Thyroid gland (tissue), 4 donors: ENCODE results near the gene B3GNT4. TPM values are rescaled to one million over a fixed set of nuclear protein-coding genes. Genes with fewer than 3 reads are reported as not detected.
"Not testable (repeated sequence)": the region's sequence is repeated elsewhere in the genome, so short reads cannot be mapped to it uniquely, and the experiment has no call there.

ENCODE experiments used
- DNase-seq, 2 donors: peaks; one replicate each; pipeline ENCODE4 v3.0.0-alpha.2; 2019
- H3K27ac ChIP-seq, 3 donors: fragments of 200-600 bp; sonication (generic); 1 replicate in 2 of 3; 2 replicates in 1 of 3; pipeline ENCODE4 v1.5.1; 2016 to 2019; ENCODE audit warnings: mild to moderate bottlenecking in 1 of 3, moderate library complexity in 1 of 3
- H3K27me3 ChIP-seq: fragments of 200-600 bp; sonication (generic); one replicate; pipeline ENCODE4 v1.5.1; 2019
- H3K36me3 ChIP-seq, 2 donors: fragments of 200-600 bp; sonication (generic); one replicate each; pipeline ENCODE4 v1.5.1; 2016 to 2019
- H3K4me1 ChIP-seq, 2 donors: fragments of 200-600 bp; sonication (generic); one replicate each; pipeline ENCODE4 v1.5.1; 2017 to 2019
- H3K4me3 ChIP-seq, 3 donors: fragments of 200-600 bp; sonication (generic); replicated peaks in 1 of 3; 1 replicate in 2 of 3; 2 replicates in 1 of 3; pipeline ENCODE4 v1.5.1; 2016; ENCODE audit warnings: mild to moderate bottlenecking in 1 of 3
- H3K9me3 ChIP-seq: fragments of 200-600 bp; sonication (generic); one replicate; pipeline ENCODE4 v1.5.1; 2017
- CTCF ChIP-seq, 6 experiments: fragments of 200-600 bp in 3 of 6; fragments of 450-650 bp in 3 of 6; sonication (generic) in 3 of 6; IDR thresholded peaks; one replicate each; pipeline ENCODE4 v1.5.1; 2016 to 2019; ENCODE audit warnings: antibody characterized with exemption in 6 of 6, mild to moderate bottlenecking in 2 of 6, inconsistent platforms in 1 of 6, moderate library complexity in 1 of 6
- POLR2A ChIP-seq, 2 donors: fragments of 450-650 bp; IDR thresholded peaks; one replicate each; pipeline ENCODE4 v1.6.1; 2017; ENCODE audit warnings: antibody characterized with exemption in 2 of 2, mild to moderate bottlenecking in 2 of 2, moderate library complexity in 1 of 2
- WGBS, 2 donors: methylation state at CpG; one replicate each; pipeline ENCODE4 v1.1.5; 2017; 5-methylcytosine and 5-hydroxymethylcytosine counted together
- intact Hi-C: fragments of 100-400 bp; cut with DNase I; formaldehyde crosslinking; loops from one replicate; pipeline ENCODE4 v1.15.1; 2023
- small RNA-seq: library from RNA; depleted of rRNA; stranded (forward); fragments of <200 nt; gene quantifications from one replicate; pipeline ENCODE3, GENCODE V24; 2016
- total RNA-seq, 4 donors: library from RNA; depleted of rRNA; stranded (reverse); fragments of >200 nt; gene quantifications; one replicate each; pipeline ENCODE4 v1.2.3, GENCODE V29; 2016

Gene B3GNT4
- total RNA-seq, 4 donors from 2014 or later, result 0.11 to 0.13 TPM; not detected in 2

GRCh38 chr12:122244565-122245371 lies 41.3 kb downstream of the B3GNT4 start:
- intact Hi-C loops, result no loop called here
- Histone ChIP-seq H3K9me3 (no peaks in the 10 kb centered on the region), H3K27ac (no peak overlapping the region), H3K36me3 (peaks cover 18 to 32% of the 10 kb centered on the region in 2 donors), H3K27me3 (no peaks in the 10 kb centered on the region), H3K4me3 (no peak overlapping the region), H3K4me1 (no peaks in the 10 kb centered on the region)
- 87 to 91% methylated on average over 11 of the region's 11 CpGs for WGBS, 2 donors
- no peak for DNase-seq
- TF ChIP-seq POLR2A (IDR thresholded peaks at IDR 0.05) (no peak), CTCF (IDR thresholded peaks at IDR 0.05) (no peak)

GRCh38 chr12:122245553-122245952 lies 42.0 kb downstream of the B3GNT4 start:
- DNase-seq, result no peak
- Histone ChIP-seq H3K27me3 (no peaks in the 10 kb centered on the region), H3K9me3 (no peaks in the 10 kb centered on the region), H3K4me3 (no peak overlapping the region), H3K36me3 (peaks cover 21 to 40% of the 10 kb centered on the region in 2 donors), H3K27ac (no peak overlapping the region), H3K4me1 (no peaks in the 10 kb centered on the region)
- WGBS, 2 donors, result 100% methylated on average over 1 of the region's 1 CpG
- intact Hi-C loops, result no loop called here
- TF ChIP-seq POLR2A (IDR thresholded peaks at IDR 0.05) (no peak), CTCF (IDR thresholded peaks at IDR 0.05) (no peak)

GRCh38 chr12:122250047-122250446 lies 46.5 kb downstream of the B3GNT4 start:
- intact Hi-C loops, result no loop called here
- no peak overlapping the region for H3K4me3 ChIP-seq
- H3K27me3 ChIP-seq, result no peaks in the 10 kb centered on the region
- H3K9me3 ChIP-seq, result no peaks in the 10 kb centered on the region
- WGBS, 2 donors, result 93 to 94% methylated on average over 6 of the region's 6 CpGs
- peaks cover 10 to 24% of the 10 kb centered on the region in 2 donors for H3K36me3 ChIP-seq
- DNase-seq, result no peak
- H3K4me1 ChIP-seq, result no peaks in the 10 kb centered on the region
- TF ChIP-seq CTCF (IDR thresholded peaks at IDR 0.05), result no peak
- no peak for TF ChIP-seq POLR2A (IDR thresholded peaks at IDR 0.05)
- H3K27ac ChIP-seq, result no peak overlapping the region

GRCh38 chr12:122250536-122250935 lies 47.0 kb downstream of the B3GNT4 start:
- WGBS, 2 donors, result 97% methylated on average over 8 of the region's 8 CpGs
- DNase-seq, result no peak
- Histone ChIP-seq H3K27me3 (no peaks in the 10 kb centered on the region), H3K4me3 (no peak overlapping the region), H3K9me3 (no peaks in the 10 kb centered on the region), H3K4me1 (no peaks in the 10 kb centered on the region), H3K36me3 (peaks cover 10 to 24% of the 10 kb centered on the region in 2 donors), H3K27ac (no peak overlapping the region)
- no peak for TF ChIP-seq CTCF (IDR thresholded peaks at IDR 0.05)
- no peak for TF ChIP-seq POLR2A (IDR thresholded peaks at IDR 0.05)
- intact Hi-C loops, result no loop called here

GRCh38 chr12:122258462-122258861 lies 55.0 kb downstream of the B3GNT4 start:
- intact Hi-C loops, H3K9me3 ChIP-seq, H3K4me3 ChIP-seq, DNase-seq, H3K4me1 ChIP-seq, H3K27ac ChIP-seq, H3K27me3 ChIP-seq: not testable (repeated sequence)
- 89 to 92% methylated on average over 4 of the region's 4 CpGs for WGBS, 2 donors
- peaks cover 28 to 65% of the 10 kb centered on the region in 2 donors for H3K36me3 ChIP-seq

Small RNAs within 50 kb of the gene (small RNA-seq; reads per million reads assigned to genes)
- 0.38 reads per million for gene DIABLO

Other genes with a start within 250 kb of the B3GNT4 start
- gene BCL7A, start 181.8 kb upstream of the B3GNT4 start, total RNA-seq, result 10 to 100 TPM; 18.3 to 27.2 (median 22.7) TPM
- 10 to 100 TPM; 34.0 to 70.1 (median 46.2) TPM for gene MLXIP, start 125.0 kb upstream of the B3GNT4 start, total RNA-seq
- gene IL31, start 29.5 kb upstream of the B3GNT4 start, total RNA-seq, result not detected
- gene LRRC43, start 20.6 kb upstream of the B3GNT4 start, total RNA-seq, result 10 to 100 TPM in 1 of 4 donors, 1 to 10 TPM in 3; 2.7 to 11.4 (median 5.3) TPM
- gene DIABLO, start 22.3 kb downstream of the B3GNT4 start, total RNA-seq, result 10 to 100 TPM; 48.4 to 66.0 (median 55.4) TPM
- gene VPS33A, start 62.8 kb downstream of the B3GNT4 start, total RNA-seq, result 10 to 100 TPM; 14.3 to 16.4 (median 16.1) TPM
- 100 to 1,000 TPM; 118 to 189 (median 143) TPM for gene CLIP1, start 219.0 kb downstream of the B3GNT4 start, total RNA-seq